Ovary (tissue), 9 donors: Measurements from ENCODE around the gene KIF16B. TPM values are rescaled to one million over a fixed set of nuclear protein-coding genes. Genes with fewer than 3 reads are reported as not detected.

ENCODE experiments used
- DNase-seq, 5 donors: peaks; one replicate each; pipeline ENCODE4 v3.0.0-alpha.2; 2019 to 2020
- H3K27ac ChIP-seq, 2 donors: fragments of 200-600 bp; one replicate each; pipeline versions ENCODE4 v1.5.1 to v1.8.0; 2019 to 2022
- H3K27me3 ChIP-seq: fragments of 200-600 bp; one replicate; pipeline ENCODE4 v1.8.0; 2022
- H3K36me3 ChIP-seq: fragments of 200-600 bp; sonication (generic); one replicate; pipeline ENCODE4 v1.5.1; 2019
- H3K4me1 ChIP-seq: one replicate; pipeline ENCODE4 v1.8.1; 2013; ENCODE audit warnings: mild to moderate bottlenecking, moderate library complexity; ENCODE audit not compliant: insufficient read depth
- H3K4me3 ChIP-seq: fragments of 200-600 bp; sonication (generic); one replicate; pipeline ENCODE4 v1.5.1; 2017
- H3K9me3 ChIP-seq, 2 donors: fragments of 200-600 bp in 1 of 2; sonication (generic) in 1 of 2; one replicate each; pipeline versions ENCODE4 v1.5.1 to v1.8.1; 2013 to 2019; ENCODE audit warnings: mild to moderate bottlenecking in 1 of 2, moderate library complexity in 1 of 2
- CTCF ChIP-seq, 3 donors: fragments of 450-650 bp in 2 of 3; fragments of 200-600 bp in 1 of 3; IDR thresholded peaks; one replicate each; pipeline versions ENCODE4 v1.5.1 to v1.8.0; 2016 to 2022; ENCODE audit warnings: antibody characterized with exemption in 3 of 3, mild to moderate bottlenecking in 1 of 3
- EP300 ChIP-seq: sonication (generic); formaldehyde crosslinking; IDR thresholded peaks from one replicate; pipeline ENCODE4 v1.6.1; 2017; ENCODE audit warnings: antibody characterized with exemption
- POLR2A ChIP-seq: fragments of 450-650 bp; IDR thresholded peaks from one replicate; pipeline ENCODE4 v1.6.1; 2017; ENCODE audit warnings: antibody characterized with exemption, mild to moderate bottlenecking, moderate library complexity
- WGBS, 3 donors: extraction: QIAGEN DNeasy Blood & Tissue Kit in 1 of 3; methylation state at CpG; one replicate each; pipeline versions ENCODE4 v1.1.5 to v1.1.7; 2013 to 2017; 5-methylcytosine and 5-hydroxymethylcytosine counted together
- intact Hi-C, 4 donors: fragments of 100-400 bp; cut with DNase I; formaldehyde crosslinking; loops; one replicate each; pipeline versions ENCODE4 v1.11.0 to v1.15.1; 2022 to 2023
- polyA plus RNA-seq, 2 donors: library from polyadenylated mRNA; stranded (reverse); fragments of 200-250 nt in 1 of 2; fragments of 350-450 nt in 1 of 2; fragmentation: Illumina TruSeq in 1 of 2; extraction: RNeasy Lipid Tissue Mini Kit (QIAGEN cat#74804) in 1 of 2; gene quantifications; one replicate each; pipeline ENCODE4 v1.2.3, GENCODE V29; 2013 to 2014
- total RNA-seq, 7 donors: library from RNA; depleted of rRNA in 2 of 7; stranded (reverse); fragments of >200 nt in 2 of 7; fragmentation: NEBNext Ultra II Directional in 3 of 7; extraction: Animal tissue kit (Norgen Biotek cat#: 25700) in 3 of 7; gene quantifications; one replicate each; pipeline versions ENCODE4 v1.1.0 to v1.2.4, GENCODE V29; 2016 to 2023
- donor health status: DM: no; HTN: no; CAD: no; lungs with moderate emphysema.
- donor health status: DM: no; HTN: no; CAD: no.
- donor health status: Bipolar disorder and iron deficiency.
- donor health status: DM: yes; HTN: yes; CAD: no.
- donor health status: DM: no; HTN: no; CAD: no.
- donor health status: DM: yes; HTN: yes; CAD: no.

KIF16B gene
- total and polyA plus RNA-seq, 9 donors = 10.9 to 28.1 (median 20.2) TPM

GRCh38 chr20:16367948-16368560 is 205.2 kb downstream of the KIF16B start:
- no peaks in the 10 kb centered on the region for H3K9me3 ChIP-seq
- DNase-seq = no peak
- H3K36me3 ChIP-seq = no peaks in the 10 kb centered on the region
- H3K4me3 ChIP-seq = no peak overlapping the region
- no peak for TF ChIP-seq CTCF (IDR thresholded peaks at IDR 0.05)
- TF ChIP-seq POLR2A = no peak
- no peak for TF ChIP-seq EP300
- peaks cover 3% of the 10 kb centered on the region for H3K4me1 ChIP-seq
- no peak overlapping the region for H3K27ac ChIP-seq
- H3K27me3 ChIP-seq = no peaks in the 10 kb centered on the region
- intact Hi-C loops = loop anchor here in 1 of 4 donors (10.0 kb wide), 1 partner anchor 313 kb away; no protein-coding TSS in a partner anchor
- WGBS, 3 donors = 96 to 98% (median 97%) methylated on average over 14 of the region's 14 CpGs

- no peak overlapping the region for H3K4me3 ChIP-seq
- WGBS, 3 donors = 94 to 97% (median 96%) methylated on average over 5 of the region's 5 CpGs
- DNase-seq = no peak
- TF ChIP-seq EP300 = no peak
- TF ChIP-seq POLR2A = no peak
- no peak for TF ChIP-seq CTCF (IDR thresholded peaks at IDR 0.05)
- no peaks in the 10 kb centered on the region for H3K9me3 ChIP-seq
- intact Hi-C loops = loop anchor here in 1 of 4 donors (10.0 kb wide), 1 partner anchor 312 kb away; no protein-coding TSS in a partner anchor
- H3K27me3 ChIP-seq = no peaks in the 10 kb centered on the region
- H3K27ac ChIP-seq = no peak overlapping the region
- no peaks in the 10 kb centered on the region for H3K36me3 ChIP-seq
- peaks cover 3% of the 10 kb centered on the region for H3K4me1 ChIP-seq
These were observed 206.7 kb downstream of the KIF16B start for GRCh38 chr20:16366529-16366928.

GRCh38 chr20:16364320-16364687 is 208.9 kb downstream of the KIF16B start:
- Histone ChIP-seq H3K27ac (no peak overlapping the region), H3K4me1 (peaks cover 3% of the 10 kb centered on the region), H3K36me3 (no peaks in the 10 kb centered on the region), H3K27me3 (no peaks in the 10 kb centered on the region), H3K4me3 (no peak overlapping the region), H3K9me3 (no peaks in the 10 kb centered on the region)
- intact Hi-C loops = loop anchor here in 1 of 4 donors (10.0 kb wide), 1 partner anchor 310 kb away; no protein-coding TSS in a partner anchor
- WGBS, 3 donors = 20 to 42% (median 23%) methylated on average over 5 of the region's 5 CpGs
- TF ChIP-seq CTCF (IDR thresholded peaks at IDR 0.05) = no peak
- TF ChIP-seq EP300 = no peak
- no peak for TF ChIP-seq POLR2A
- no peak for DNase-seq

- no peaks in the 10 kb centered on the region for H3K9me3 ChIP-seq
- no peak overlapping the region for H3K27ac ChIP-seq
- H3K27me3 ChIP-seq = no peaks in the 10 kb centered on the region
- no peaks in the 10 kb centered on the region for H3K36me3 ChIP-seq
- H3K4me1 ChIP-seq = peaks cover 3% of the 10 kb centered on the region
- H3K4me3 ChIP-seq = no peak overlapping the region
- TF ChIP-seq EP300 = no peak
- TF ChIP-seq POLR2A = no peak
- TF ChIP-seq CTCF (IDR thresholded peaks at IDR 0.05) = no peak
- 33 to 45% (median 33%) methylated on average over 5 of the region's 5 CpGs for WGBS, 3 donors
- intact Hi-C loops = loop anchor here in 1 of 4 donors (10.0 kb wide), 1 partner anchor 309 kb away; no protein-coding TSS in a partner anchor
- DNase-seq = no peak
These were observed 209.5 kb downstream of the KIF16B start for GRCh38 chr20:16363506-16364319.
